HG03565 (cell line): ENCODE data around the gene ACTG1.

ENCODE experiments used
- ATAC-seq: cut with Tn5 transposase; IDR thresholded peaks from one replicate; pipeline ENCODE4 v1.9.1; 2021; ENCODE audit warnings: mild to moderate bottlenecking, moderate library complexity; ENCODE audit not compliant: unreplicated experiment

ACTG1 gene

DNA sequence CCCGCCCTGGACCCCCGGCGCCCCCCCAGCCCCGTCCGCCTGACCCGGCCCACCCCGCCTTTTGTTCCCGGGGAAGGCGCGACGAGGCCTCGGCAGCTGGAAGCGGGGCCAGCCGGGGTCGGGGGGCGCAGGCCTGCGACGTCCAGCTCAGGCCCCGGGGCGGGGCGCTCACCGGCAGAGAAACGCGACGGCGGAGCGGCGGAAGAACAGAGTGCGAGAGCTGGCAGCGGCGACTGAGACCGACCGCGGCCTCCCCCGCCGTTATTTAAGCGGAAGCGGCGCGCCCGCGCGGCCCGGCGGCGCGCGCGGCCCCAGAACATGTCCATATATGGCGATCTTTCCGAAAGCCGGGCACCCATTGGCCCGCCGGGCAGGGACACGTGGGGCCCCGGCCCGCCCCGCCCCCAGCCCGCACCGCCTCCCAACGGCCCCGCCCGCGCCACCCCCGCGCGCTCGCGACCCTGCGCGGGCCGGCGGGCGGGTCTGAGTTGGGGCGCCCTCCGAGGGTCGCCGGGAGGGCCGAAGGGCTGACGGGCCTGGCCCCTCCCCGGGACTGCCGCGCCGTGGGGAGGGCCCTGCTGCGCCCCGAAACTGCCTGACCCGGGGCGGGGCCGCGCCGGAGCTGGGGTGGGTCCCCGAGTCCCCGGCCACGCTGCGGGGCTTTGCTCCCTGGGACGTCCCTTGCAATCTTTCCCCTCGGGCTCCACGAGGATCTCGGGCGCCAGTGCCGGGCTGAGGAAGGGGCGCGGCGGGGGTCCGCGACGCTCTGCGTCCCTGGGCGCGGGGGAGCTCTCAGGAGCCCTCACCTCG is at the start of gene ACTG1:
ACTG1 (minus strand) TSS at position 238 of the 810 bp plus-strand sequence. CDS start 445 bp downstream, outside the sequence.
- peak; percentile 38 for ATAC-seq

DNA sequence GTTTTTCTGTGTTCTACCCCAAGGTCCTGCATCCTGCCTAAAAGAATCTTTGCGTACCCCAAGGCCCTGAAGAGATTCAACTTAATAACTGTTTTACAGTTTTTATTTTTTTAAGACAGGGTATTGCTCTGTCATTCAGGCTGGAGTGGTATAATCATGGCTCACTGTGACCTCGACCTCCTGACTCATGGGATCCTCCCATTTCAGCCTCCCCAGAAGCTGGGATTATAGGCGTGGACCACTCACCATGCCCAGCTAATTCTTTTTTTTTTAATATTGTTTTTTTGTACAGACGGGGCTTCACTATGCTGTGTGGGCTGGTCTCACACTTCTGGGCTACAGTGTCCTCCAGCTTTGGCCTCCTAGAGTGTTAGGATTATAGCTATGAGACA is 48.9 kb upstream of the ACTG1 start:
- ATAC-seq: no peak

- ATAC-seq: no peak
Observed at GRCh38 chr17:81558941-81559806, 46.6 kb upstream of the ACTG1 start.

- ATAC-seq: no peak
Observed at GRCh38 chr17:81558115-81558468, 45.5 kb upstream of the ACTG1 start.

- ATAC-seq: no peak
Observed at GRCh38 chr17:81557276-81558114, 44.9 kb upstream of the ACTG1 start.

DNA sequence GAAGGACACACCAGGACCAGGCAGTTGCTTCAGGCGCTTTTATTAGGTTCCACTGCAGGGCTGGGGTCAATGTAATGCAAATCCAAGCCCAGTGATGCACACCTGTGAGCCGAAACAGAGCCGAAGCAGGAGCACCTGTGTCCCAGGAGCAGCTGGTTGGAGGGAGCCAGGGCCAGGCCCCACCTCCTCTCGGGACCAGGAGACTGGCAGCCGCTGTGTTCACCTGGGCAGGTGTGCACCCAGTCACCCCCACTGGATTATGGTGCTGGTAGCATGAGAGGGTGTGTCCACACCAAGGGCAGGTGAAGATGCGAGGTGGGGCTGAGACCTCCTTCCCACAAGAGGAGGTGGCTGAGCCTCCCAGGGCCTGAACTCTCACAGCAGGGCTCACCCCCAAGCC is 44.3 kb upstream of the ACTG1 start:
- no peak for ATAC-seq

- ATAC-seq: no peak
Observed at GRCh38 chr17:81556175-81556691, 43.6 kb upstream of the ACTG1 start.

- no peak for ATAC-seq
Observed at GRCh38 chr17:81553616-81554181, 41.1 kb upstream of the ACTG1 start.

DNA sequence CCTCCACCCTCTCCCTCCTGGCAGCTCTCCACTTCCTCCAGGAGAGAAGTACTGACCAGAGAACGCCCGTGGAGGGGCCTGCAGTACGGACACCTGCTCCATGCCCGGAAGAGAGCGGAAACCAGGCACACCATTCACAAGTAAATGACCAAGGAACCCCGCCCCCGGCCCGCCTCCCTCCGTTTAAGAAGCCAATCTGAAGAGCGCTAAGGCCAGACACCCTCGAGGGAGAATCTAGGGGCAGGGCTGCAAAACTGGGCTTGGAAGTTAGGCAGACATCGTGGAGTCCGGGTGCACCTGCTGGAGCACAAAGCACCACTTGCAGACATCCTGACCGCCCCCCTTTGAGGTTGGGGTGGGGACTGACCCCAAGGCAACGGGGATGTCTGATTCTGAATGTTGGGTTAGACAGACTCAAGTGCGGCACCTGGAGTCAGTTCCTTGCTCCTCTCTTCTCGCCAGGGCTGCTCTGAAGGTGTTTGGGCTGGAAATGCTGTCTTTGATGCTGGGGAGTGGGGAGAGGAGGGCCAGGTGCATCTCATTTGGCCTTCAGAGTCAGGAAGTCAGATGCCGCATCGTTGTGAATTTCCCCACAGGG is 40.5 kb upstream of the ACTG1 start:
- peak; percentile 17 for ATAC-seq

DNA sequence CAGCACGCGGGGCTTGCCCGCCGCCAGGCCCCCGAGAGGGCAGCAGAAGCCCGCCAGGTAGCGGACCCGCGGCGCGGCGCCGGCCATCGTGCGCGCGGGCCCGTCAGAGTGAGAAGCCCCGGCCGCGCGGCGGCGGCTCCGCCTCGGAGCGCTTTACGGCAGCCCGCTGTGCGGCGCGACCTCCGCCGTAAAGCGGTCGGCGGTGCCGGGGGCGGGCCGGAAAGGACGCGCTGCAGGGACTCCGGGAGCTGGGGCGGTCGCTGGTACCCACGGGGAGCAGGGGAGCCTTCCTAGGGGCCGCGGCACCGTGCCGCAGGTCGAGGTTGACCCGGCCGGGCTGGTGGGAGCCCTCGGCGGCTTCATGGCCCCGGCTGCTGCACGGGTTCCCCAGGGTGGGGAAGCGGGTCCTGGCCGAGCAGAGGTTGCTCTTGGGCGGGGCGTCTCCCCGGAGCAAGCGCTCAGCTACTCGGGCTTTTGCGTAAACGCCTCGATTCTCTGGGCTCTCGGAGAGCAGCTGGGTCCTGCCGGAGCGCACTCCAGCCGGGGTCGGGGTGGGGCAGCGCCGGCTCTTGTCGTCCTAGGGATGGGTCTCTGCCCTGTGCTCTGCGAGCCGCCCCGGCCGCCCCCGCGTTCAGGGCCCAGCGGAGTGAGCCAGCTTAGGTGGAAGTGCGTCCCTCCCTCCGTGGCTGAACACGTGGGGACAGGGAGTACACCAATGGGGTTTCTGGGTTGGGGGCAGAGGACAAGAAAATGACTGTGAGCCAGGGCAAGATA is 39.8 kb upstream of the ACTG1 start, which contains the start of gene FAAP100:
FAAP100 (minus strand) TSS at position 110 of the 774 bp plus-strand sequence; CDS start at position 87, 23 bp downstream.
- peak; percentile 38 for ATAC-seq

GRCh38 chr17:81551458-81552243 is 39.1 kb upstream of the ACTG1 start:
- peak; percentile 6 for ATAC-seq

DNA sequence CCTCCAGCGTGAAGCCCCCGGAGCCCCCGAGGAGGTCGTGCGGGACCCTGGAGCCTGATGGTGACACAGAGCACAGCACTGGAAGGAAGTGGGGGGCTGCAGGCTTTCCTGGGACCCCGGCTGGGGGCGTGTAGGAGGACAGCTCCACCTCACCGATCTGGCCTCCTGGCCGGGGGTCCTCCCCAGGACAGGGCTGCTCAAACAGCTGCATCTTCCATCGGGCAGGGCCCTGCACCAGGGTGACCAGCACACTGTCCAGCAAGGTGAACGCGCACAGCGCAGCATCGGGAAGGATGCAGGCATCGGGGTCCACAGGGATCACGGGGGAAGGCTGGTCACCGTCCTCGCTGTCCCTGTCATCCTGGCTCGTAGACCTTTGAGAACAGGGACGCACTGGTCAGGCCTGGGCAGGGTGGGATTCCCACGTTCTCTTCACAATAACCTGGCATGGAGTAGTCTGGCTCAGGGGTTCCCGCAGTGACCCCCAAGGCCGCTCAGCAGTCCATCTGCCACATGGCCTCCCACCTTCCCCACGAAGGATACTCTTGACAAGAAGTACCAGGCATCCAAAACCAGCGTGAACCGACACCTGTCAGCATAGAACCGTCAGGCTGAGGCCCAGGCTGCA is 38.3 kb upstream of the ACTG1 start:
- no peak for ATAC-seq

- no peak for ATAC-seq
Observed at GRCh38 chr17:81550285-81550684, 37.7 kb upstream of the ACTG1 start.

DNA sequence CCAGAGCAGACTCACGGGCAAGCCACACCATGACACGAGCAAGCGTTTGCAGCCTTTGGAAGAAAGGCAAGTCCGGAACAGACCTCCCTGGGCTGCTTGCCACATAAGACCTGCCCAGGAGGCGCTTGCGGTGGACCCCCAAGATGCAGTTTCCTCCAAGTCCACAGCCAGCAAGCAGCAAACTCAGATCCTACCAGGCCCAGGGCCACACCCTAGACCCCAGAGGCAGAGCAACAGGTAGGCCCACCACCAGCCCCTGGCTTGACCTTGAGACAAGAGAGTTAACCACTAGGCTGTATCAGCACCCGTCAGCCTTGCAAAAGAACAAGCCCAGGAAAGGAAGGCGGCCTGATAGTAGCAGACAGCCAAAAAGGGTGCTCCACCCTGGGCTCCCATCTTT is 37.2 kb upstream of the ACTG1 start:
- no peak for ATAC-seq

GRCh38 chr17:81549031-81549557 is 36.5 kb upstream of the ACTG1 start:
- no peak for ATAC-seq

GRCh38 chr17:81547614-81547982 is 35.0 kb upstream of the ACTG1 start:
- no peak for ATAC-seq

DNA sequence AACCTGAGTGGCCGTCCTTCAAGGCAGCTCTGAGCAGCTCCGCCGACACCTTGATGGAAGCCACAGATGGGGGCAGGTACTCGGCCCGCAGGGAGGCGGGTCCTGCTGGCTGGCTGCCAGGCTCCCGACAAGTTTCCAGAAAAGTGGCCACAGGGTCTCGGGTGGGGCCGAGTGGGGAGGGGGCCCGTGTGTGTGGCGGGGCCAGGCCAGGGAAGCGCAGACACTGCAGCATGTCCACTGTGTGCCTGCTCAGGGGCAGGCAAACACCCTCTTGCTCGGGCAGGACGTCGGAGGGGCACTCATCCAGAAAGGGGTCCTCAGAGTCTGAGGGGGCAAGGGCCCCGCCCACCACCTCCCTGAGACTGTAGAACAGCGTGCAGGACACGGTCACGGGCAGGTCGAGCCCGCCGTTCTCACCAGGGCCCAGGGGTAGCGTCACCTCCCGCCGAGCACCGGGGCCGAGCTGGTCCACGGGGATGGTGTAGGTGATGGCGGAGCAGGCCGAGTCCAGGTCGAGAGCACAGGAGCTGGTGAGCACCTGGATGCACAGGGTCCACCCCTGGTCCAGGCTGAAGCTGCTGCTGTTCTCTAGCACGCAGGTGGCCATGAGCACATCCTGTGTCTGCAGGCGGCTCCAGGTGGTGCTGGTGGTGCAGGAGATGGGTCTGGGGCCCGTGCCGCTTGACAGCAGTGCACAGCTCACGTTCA is 34.5 kb upstream of the ACTG1 start:
- no peak for ATAC-seq
